22Rv1 (cell line): Measurements from ENCODE around the gene WIPF1.

Experiments used
- H3K27ac ChIP-seq: fragments of 450-650 bp; 2 replicates; pipeline ENCODE4 v1.5.1; 2017
- ZFX ChIP-seq: fragments of 450-650 bp; IDR thresholded peaks from 2 replicates; pipeline ENCODE4 v1.6.1; 2017; ENCODE audit warnings: antibody characterized with exemption, borderline replicate concordance
- TF ChIP-seq, protein P1 (sequence below): fragments of 450-650 bp; IDR thresholded peaks from 2 replicates; pipeline ENCODE4 v1.5.1; 2017; ENCODE audit warnings: mild to moderate bottlenecking

Gene WIPF1

DNA sequence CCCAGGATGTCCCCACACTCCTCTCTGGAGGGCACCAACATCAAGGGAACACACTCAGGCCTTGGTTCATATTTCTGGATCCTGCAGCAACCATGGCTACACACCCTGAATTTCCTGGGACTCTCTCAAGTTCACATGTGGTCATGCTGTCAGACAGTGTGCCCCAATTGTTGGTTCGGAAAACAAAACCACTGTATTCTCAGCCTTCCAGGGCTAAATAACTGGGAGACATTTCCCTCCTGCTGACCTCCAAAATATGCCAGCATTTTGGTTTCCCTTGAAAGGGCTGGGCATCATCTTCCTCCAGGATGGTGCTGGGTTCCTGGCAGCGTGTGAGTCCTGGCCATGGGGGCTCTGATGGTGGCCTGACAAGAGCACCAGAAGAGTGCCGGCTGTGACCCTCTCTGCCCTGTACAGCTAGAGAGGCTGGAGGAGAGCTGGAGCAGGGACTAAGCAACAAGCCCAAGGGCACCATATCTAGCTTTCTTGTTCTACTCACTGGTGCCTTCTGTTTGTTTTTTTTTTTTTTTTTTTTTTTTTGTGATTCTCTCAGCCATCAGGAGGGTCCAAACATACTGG is 37.5 kb upstream of the WIPF1 start:
- H3K27ac ChIP-seq: no peak overlapping the region
- TF ChIP-seq, protein P1, sequence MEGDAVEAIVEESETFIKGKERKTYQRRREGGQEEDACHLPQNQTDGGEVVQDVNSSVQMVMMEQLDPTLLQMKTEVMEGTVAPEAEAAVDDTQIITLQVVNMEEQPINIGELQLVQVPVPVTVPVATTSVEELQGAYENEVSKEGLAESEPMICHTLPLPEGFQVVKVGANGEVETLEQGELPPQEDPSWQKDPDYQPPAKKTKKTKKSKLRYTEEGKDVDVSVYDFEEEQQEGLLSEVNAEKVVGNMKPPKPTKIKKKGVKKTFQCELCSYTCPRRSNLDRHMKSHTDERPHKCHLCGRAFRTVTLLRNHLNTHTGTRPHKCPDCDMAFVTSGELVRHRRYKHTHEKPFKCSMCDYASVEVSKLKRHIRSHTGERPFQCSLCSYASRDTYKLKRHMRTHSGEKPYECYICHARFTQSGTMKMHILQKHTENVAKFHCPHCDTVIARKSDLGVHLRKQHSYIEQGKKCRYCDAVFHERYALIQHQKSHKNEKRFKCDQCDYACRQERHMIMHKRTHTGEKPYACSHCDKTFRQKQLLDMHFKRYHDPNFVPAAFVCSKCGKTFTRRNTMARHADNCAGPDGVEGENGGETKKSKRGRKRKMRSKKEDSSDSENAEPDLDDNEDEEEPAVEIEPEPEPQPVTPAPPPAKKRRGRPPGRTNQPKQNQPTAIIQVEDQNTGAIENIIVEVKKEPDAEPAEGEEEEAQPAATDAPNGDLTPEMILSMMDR: no peak
- TF ChIP-seq ZFX: no peak

DNA sequence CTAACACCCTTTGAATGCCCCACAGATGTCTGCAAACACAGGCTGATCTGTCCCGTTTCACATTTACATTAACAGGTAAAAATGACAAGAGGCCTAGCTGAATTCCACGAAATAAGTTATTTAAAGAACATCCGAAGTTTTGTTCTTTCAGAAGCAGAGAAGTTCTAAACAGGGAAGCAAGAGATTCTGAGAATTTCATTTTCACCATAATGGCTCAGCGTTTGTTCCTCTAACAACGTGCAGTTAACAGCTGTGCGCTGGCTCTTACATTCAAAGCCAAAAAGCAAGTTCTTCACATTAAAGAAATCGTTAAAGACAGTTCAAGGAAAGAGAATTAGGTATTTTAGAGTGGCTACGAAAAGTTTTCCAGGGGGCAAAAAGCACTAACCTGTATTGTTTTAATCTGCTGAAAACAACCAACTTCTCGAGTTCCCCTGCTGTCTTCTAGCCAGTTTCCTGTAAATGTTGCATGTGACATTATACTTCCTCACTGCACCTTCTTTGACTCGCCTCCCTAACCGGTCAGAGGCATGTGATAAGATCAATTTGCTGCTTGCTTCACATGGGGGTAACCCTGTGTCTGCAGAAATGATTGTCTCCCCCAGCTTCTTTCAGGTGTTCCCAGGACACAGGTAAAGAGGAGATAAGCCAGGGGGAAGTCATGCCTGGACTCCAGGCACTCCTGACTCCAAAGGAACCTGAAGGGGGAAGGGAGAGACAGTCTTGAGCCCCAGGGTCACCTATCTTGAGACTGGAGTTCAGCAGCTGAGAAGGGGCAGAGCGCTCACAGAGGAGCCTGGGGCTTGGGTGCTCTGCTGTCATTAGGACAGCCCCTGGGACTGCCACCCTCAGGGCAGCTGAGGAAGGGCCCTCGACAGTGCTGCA is 36.8 kb upstream of the WIPF1 start:
- no peak overlapping the region for H3K27ac ChIP-seq
- TF ChIP-seq, protein P1: no peak
- no peak for TF ChIP-seq ZFX

DNA sequence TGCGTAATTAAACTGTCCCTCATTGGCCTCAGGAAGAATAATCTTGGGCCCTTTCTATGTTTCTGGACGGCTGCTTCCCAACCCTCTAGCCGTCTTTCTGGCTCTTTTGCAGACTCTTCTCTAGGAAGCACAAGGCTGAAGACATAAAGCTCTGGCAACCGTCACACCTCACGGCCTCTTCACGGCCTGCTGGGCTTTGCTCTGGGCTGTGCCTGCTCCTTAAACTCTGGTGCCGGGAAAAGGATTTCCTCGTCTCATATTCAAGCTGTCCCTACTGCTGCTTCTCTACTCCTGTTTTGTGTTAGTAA is 36.0 kb upstream of the WIPF1 start:
- TF ChIP-seq, protein P1: no peak
- no peak for TF ChIP-seq ZFX
- no peak overlapping the region for H3K27ac ChIP-seq

DNA sequence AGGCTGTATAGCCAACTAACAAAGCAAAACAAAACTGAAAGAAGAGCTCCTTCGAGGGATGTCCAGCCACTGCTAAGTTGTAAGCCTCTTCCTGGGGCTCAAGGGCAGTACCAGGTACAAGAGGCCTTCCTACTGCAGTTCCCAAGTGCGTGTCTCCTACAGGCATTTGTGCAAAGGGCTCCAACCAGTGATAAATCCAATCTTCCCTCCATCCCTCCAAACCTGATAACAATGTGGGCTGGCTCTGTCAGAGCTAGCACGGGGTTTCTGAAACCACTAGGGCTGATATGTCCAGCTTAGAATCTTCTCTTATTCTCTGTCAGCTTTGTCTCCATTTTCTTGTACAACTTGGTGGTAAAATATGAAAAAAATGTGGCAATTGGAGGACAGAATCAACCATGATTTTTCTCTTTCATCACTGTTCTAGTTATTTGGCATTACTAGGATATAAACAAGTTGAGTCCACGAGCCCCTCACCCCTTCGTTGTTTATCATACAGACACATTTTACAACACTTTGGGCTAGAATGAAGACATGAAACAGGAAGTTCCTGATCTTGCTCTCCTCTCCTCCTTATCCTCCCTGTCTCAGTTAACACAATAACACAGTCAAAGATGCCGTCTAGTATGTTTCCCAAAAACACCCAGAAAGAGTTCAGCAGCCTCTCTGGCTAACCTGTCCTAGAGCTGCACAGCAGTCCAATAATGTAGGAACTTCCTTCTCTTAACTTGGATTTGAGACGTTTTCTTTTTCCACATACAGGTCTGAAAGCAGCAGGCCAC is 35.4 kb upstream of the WIPF1 start:
- TF ChIP-seq, protein P1: no peak
- no peak for TF ChIP-seq ZFX
- no peak overlapping the region for H3K27ac ChIP-seq

DNA sequence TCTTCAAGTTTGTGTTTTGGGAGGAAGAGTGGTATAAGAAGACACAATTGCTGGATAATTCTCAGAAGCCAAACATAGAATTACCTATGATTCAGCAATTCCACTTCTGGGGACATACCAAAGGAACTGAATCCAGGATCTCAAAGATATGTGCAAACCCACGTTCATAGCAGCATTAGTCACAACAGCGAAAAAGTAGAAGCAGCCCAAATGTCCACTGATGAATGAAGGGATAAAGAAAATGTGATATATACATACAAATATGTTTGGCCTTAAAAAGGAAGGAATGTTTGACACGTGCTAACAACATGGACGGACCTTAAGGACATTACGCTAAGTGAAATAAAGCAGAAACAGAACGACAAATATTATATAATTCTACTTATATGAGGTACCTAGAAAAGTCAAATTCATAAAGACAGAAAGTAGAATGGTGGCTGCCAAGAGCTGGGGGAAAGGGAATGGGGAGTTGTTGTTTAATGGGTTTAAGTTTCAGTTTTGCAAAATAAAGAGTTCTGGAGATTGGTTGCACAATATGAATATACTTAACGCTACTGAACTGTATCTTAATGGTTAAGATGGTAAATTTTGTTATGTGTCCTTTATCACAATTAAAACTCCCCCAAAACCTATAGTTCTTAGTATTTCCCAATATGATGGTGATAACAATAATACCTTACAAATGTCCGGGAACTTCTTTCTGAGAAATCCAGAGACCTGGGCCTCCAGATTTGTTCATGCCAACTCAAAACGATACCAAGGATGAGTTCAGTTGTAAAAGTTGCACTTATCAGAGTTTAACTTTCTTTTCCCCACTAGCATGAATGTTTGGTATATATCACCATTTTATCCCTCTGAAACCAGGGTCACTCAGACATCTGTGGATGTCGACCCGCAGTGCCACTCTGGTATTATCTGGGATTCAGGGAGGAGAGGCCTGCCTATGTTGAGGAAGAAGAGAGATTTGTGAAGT is 33.7 kb upstream of the WIPF1 start:
- no peak for TF ChIP-seq ZFX
- TF ChIP-seq, protein P1: no peak
- H3K27ac ChIP-seq: no peak overlapping the region

DNA sequence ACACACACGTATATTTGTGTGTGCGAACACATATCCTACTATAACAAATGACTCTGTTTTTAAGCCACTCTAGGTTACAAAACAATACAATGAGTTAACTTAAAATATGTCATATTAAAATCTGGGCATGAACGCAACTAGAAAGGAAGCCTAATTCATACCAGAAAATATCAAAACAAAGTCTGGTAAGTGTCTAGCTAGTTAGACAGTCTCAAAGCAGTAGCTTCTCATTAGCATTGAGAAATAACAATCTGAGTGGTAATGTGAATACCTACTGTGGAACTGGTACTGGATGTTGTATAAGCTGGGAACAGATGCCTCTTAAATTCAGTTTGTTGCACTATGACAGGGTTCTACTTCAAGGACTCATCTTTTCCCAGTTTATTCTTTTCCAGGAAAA is 32.5 kb upstream of the WIPF1 start:
- TF ChIP-seq, protein P1: no peak
- no peak for TF ChIP-seq ZFX
- H3K27ac ChIP-seq: no peak overlapping the region
